OCI-LY1 (cell line): ENCODE results near the gene RIN3.

ENCODE experiments used
- H2AFZ ChIP-seq: fragments of 200-600 bp; sonication (generic), shearing (Covaris generic); 2 replicates; pipeline ENCODE4 v1.6.0; 2014; ENCODE audit warnings: antibody characterized with exemption, mild to moderate bottlenecking, low read length
- H3F3A ChIP-seq: fragments of 200-600 bp; sonication (generic), shearing (Covaris generic); 2 replicates; pipeline ENCODE4 v1.6.0; 2014; ENCODE audit warnings: mild to moderate bottlenecking, antibody characterized with exemption, low read length, moderate library complexity; ENCODE audit not compliant: insufficient read depth
- H3K27ac ChIP-seq: fragments of 200-600 bp; sonication (generic); 2 replicates; pipeline ENCODE4 v1.5.1; 2014; ENCODE audit warnings: low read length, mixed run types, mild to moderate bottlenecking, low read depth; ENCODE audit not compliant: poor library complexity, severe bottlenecking
- H3K27me3 ChIP-seq: fragments of 200-600 bp; sonication (generic); 2 replicates; pipeline ENCODE4 v1.6.0; 2014; ENCODE audit warnings: antibody characterized with exemption, mild to moderate bottlenecking, low read length, moderate library complexity; ENCODE audit not compliant: insufficient read depth
- H3K36me3 ChIP-seq: fragments of 200-600 bp; sonication (generic); 2 replicates; pipeline ENCODE4 v1.6.1; 2014; ENCODE audit warnings: mild to moderate bottlenecking, antibody characterized with exemption, low read length, moderate library complexity, mixed read lengths; ENCODE audit not compliant: insufficient read depth
- H3K4me1 ChIP-seq: fragments of 200-600 bp; sonication (generic); 2 replicates; pipeline ENCODE4 v1.5.1; 2014; ENCODE audit warnings: mild to moderate bottlenecking, low read length, moderate library complexity; ENCODE audit not compliant: insufficient read depth, severe bottlenecking
- H3K4me2 ChIP-seq: fragments of 200-600 bp; sonication (generic), shearing (Covaris generic); 2 replicates; pipeline ENCODE4 v1.6.1; 2014; ENCODE audit warnings: low read length
- H3K4me3 ChIP-seq: fragments of 200-600 bp; sonication (generic); 2 replicates; pipeline ENCODE4 v1.5.1; 2014; ENCODE audit warnings: low read length, low read depth, mild to moderate bottlenecking, mixed read lengths; ENCODE audit not compliant: poor library complexity, severe bottlenecking
- H3K79me2 ChIP-seq: fragments of 200-600 bp; shearing (Covaris generic); 2 replicates; pipeline ENCODE4 v1.6.1; 2016; ENCODE audit warnings: mixed run types, low read length, mixed read lengths; ENCODE audit not compliant: insufficient read depth
- H3K9ac ChIP-seq: fragments of 200-600 bp; sonication (generic), shearing (Covaris generic); 2 replicates; pipeline ENCODE4 v1.6.1; 2014; ENCODE audit warnings: mild to moderate bottlenecking, low read length, mixed read lengths
- H3K9me2 ChIP-seq: fragments of 200-600 bp; sonication (generic), shearing (Covaris generic); 2 replicates; pipeline ENCODE4 v1.6.1; 2014; ENCODE audit warnings: low read depth, mild to moderate bottlenecking, low read length, mixed read lengths
- H3K9me3 ChIP-seq: fragments of 200-600 bp; shearing (Covaris generic); 2 replicates; pipeline ENCODE4 v1.6.1; 2014; ENCODE audit warnings: low read length, mixed read lengths
- H4K20me1 ChIP-seq: fragments of 200-600 bp; sonication (generic), shearing (Covaris generic); 2 replicates; pipeline ENCODE4 v1.6.0; 2016; ENCODE audit warnings: mild to moderate bottlenecking, low read length; ENCODE audit not compliant: insufficient read depth
- CTCF ChIP-seq: fragments of 200-600 bp; sonication (generic), shearing (Covaris generic); IDR thresholded peaks from 2 replicates; pipeline ENCODE4 v1.5.1; 2017; ENCODE audit warnings: mild to moderate bottlenecking, antibody characterized with exemption, low read length, moderate library complexity, mixed read lengths
- EZH2 ChIP-seq: fragments of 200-600 bp; sonication (generic), shearing (Covaris generic); IDR thresholded peaks from 2 replicates; pipeline ENCODE4 v1.8.0; 2017; ENCODE audit warnings: borderline replicate concordance, mixed run types, mild to moderate bottlenecking, antibody characterized with exemption, low read length, moderate library complexity, mixed read lengths

Gene RIN3

GRCh38 chr14:92527721-92528120 lies 14.1 kb downstream of the RIN3 start:
- no peaks in the 10 kb centered on the region for H3K36me3 ChIP-seq
- H2AFZ ChIP-seq = no peak overlapping the region
- H3F3A ChIP-seq = no peaks in the 10 kb centered on the region
- H4K20me1 ChIP-seq = no peaks in the 10 kb centered on the region
- no peaks in the 10 kb centered on the region for H3K79me2 ChIP-seq
- H3K27ac ChIP-seq = no peak overlapping the region
- no peaks in the 10 kb centered on the region for H3K4me1 ChIP-seq
- no peak overlapping the region for H3K4me2 ChIP-seq
- H3K9me3 ChIP-seq = no peaks in the 10 kb centered on the region
- no peaks in the 10 kb centered on the region for H3K27me3 ChIP-seq
- TF ChIP-seq EZH2 (no peak), CTCF (no peak)
- H3K9ac ChIP-seq = no peak overlapping the region
- H3K9me2 ChIP-seq = no peaks in the 10 kb centered on the region
- H3K4me3 ChIP-seq = no peak overlapping the region

- no peaks in the 10 kb centered on the region for H3K9me3 ChIP-seq
- H3K9ac ChIP-seq = no peak overlapping the region
- H3K79me2 ChIP-seq = no peaks in the 10 kb centered on the region
- no peak for TF ChIP-seq EZH2
- TF ChIP-seq CTCF = no peak
- H2AFZ ChIP-seq = no peak overlapping the region
- no peaks in the 10 kb centered on the region for H3K36me3 ChIP-seq
- no peak overlapping the region for H3K4me2 ChIP-seq
- H3K4me1 ChIP-seq = no peaks in the 10 kb centered on the region
- H3K27ac ChIP-seq = no peak overlapping the region
- no peak overlapping the region for H3K4me3 ChIP-seq
- H3K27me3 ChIP-seq = no peaks in the 10 kb centered on the region
- H4K20me1 ChIP-seq = no peaks in the 10 kb centered on the region
- no peaks in the 10 kb centered on the region for H3F3A ChIP-seq
- no peaks in the 10 kb centered on the region for H3K9me2 ChIP-seq
Measured at GRCh38 chr14:92528486-92529100, 15.0 kb downstream of the RIN3 start.

DNA sequence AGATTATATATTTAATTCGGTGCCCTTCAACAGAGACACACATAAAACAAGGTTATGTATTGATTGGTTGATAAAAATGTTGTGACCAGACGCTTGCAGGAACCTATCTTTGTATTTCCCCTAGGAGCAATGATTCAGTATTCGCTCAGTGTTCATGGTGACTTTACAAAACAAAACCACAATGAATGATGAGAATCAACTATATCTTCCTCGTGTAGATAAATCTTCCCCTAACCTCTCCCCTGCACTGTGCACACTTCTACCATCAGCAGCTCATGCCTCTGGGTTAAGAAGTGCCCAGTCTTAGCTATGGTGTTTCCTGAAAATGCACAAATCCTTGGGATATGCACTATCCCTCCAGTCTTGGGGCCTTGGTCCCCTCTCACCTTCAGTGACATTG lies 16.3 kb downstream of the RIN3 start:
- Histone ChIP-seq H2AFZ (no peak overlapping the region), H3K4me3 (no peak overlapping the region), H3K4me2 (no peak overlapping the region), H3K9me3 (no peaks in the 10 kb centered on the region), H3K9ac (no peak overlapping the region), H3K9me2 (no peaks in the 10 kb centered on the region), H3K27me3 (no peaks in the 10 kb centered on the region), H3K36me3 (no peaks in the 10 kb centered on the region), H3K79me2 (no peaks in the 10 kb centered on the region), H3K4me1 (no peaks in the 10 kb centered on the region), H4K20me1 (no peaks in the 10 kb centered on the region), H3F3A (no peaks in the 10 kb centered on the region), H3K27ac (no peak overlapping the region)
- TF ChIP-seq EZH2 (no peak), CTCF (no peak)
